ENCODE data around the gene LY86. TPM values are rescaled to one million over a fixed set of nuclear protein-coding genes. Genes with fewer than 3 reads are reported as not detected.

The LY86 gene
- total RNA-seq, 1 experiment from 2014 or later: not detected

GRCh38 chr6:6686748-6687601, 98.5 kb downstream of the LY86 start:
- peaks cover 8% of the 10 kb centered on the region for H3K23me2 ChIP-seq (ENCODE audit: insufficient read length, low read depth, low read length, poor library complexity, severe bottlenecking)
- peak overlapping the region; percentile 23 for H3K9ac ChIP-seq (ENCODE audit: extremely low read depth, insufficient read length, low read length)
- peak overlapping the region; percentile 87 for H3K18ac ChIP-seq (ENCODE audit: insufficient read length, low read depth, low read length)
- H4K20me1 ChIP-seq (ENCODE audit: control insufficient read depth, insufficient read depth, insufficient read length): no peaks in the 10 kb centered on the region
- H3K4ac ChIP-seq (ENCODE audit: low read depth, low read length): no peak overlapping the region
- H4K5ac ChIP-seq (ENCODE audit: insufficient read length, low read depth, low read length): no peak overlapping the region
- no peak overlapping the region for H2BK12ac ChIP-seq (ENCODE audit: insufficient read length, low read depth, low read length)
- Mint-ChIP-seq H3K27ac (peak overlapping the region; percentile 92 to 98 (median 98)), H3K27me3 (ENCODE audit: low read depth) (peaks cover 22% of the 10 kb centered on the region), H3K4me1 (peaks cover 32 to 34% of the 10 kb centered on the region in 2 experiments), H3K36me3 (ENCODE audit: insufficient read depth in 1 of 3, low read depth in 3 of 3) (peaks cover 0 to 26% (median 4%) of the 10 kb centered on the region in 3 experiments; a peak in 4 of 7 replicates), H3K9me3 (peaks cover 7 to 8% of the 10 kb centered on the region in 2 experiments; a peak in 3 of 5 replicates), H3K4me3 (peak overlapping the region; percentile 71 to 84)
- no peaks in the 10 kb centered on the region for H3K27me3 ChIP-seq (ENCODE audit: insufficient read depth, low read length)
- no peaks in the 10 kb centered on the region for H3K79me2 ChIP-seq (ENCODE audit: insufficient read depth, low read length)
- H4K8ac ChIP-seq (replicated peaks; ENCODE audit: insufficient read length, low read depth, low read length): no peak overlapping the region
- peak overlapping the region; percentile 70; the same call in 1 of the 2 replicates for H3K14ac ChIP-seq (ENCODE audit: insufficient read depth, low read length)
- DNase-seq: peak; percentile 99
- no peak overlapping the region for H2BK5ac ChIP-seq (ENCODE audit: insufficient read length, low read length)
- no peaks in the 10 kb centered on the region for H3K9me3 ChIP-seq (ENCODE audit: control insufficient read depth, low read depth, low read length)
- no peak overlapping the region for H2AK5ac ChIP-seq (ENCODE audit: insufficient read length, low read length)
- H3T11ph ChIP-seq (ENCODE audit: low read length): no peak overlapping the region
- no CpG with 5 or more reads among the region's 26 CpGs for WGBS (ENCODE audit: extremely low coverage, insufficient read length, low lambda C conversion rate)
- no peak overlapping the region for H4K91ac ChIP-seq (ENCODE audit: insufficient read length, low read depth, low read length)
- no peak overlapping the region for H2BK120ac ChIP-seq (ENCODE audit: low read depth, low read length, poor library complexity, severe bottlenecking)
- H2BK20ac ChIP-seq (ENCODE audit: low read depth, low read length, poor library complexity, severe bottlenecking): no peak overlapping the region
- TF ChIP-seq CTCF (conservative IDR thresholded peaks at IDR 0.05): no peak
- no peak overlapping the region for H2AFZ ChIP-seq (ENCODE audit: low read length)
- no peak overlapping the region for H2BK15ac ChIP-seq (ENCODE audit: low read depth, low read length)
- H3K4me1 ChIP-seq (ENCODE audit: insufficient read depth, low read length): no peaks in the 10 kb centered on the region; the same call in 1 of the 2 replicates
- H3K27ac ChIP-seq (ENCODE audit: insufficient read length, low read depth, low read length): peak overlapping the region; percentile 68
- peak overlapping the region; percentile 76 for H3K4me2 ChIP-seq (ENCODE audit: insufficient read depth, insufficient read length, low read length)
- H3K79me1 ChIP-seq (ENCODE audit: insufficient read depth, low read depth, low read length, poor library complexity, severe bottlenecking): no peaks in the 10 kb centered on the region
- no peak overlapping the region for H3K56ac ChIP-seq (ENCODE audit: insufficient read length, low read depth, low read length)
- H3K23ac ChIP-seq (ENCODE audit: insufficient read length, low read depth, low read length): no peak overlapping the region

Measured in H9 (cell line).